ENCODE results near the gene OLIG1. TPM values are rescaled to one million over a fixed set of nuclear protein-coding genes. Genes with fewer than 3 reads are reported as not detected.

OLIG1 gene
- total and polyA plus RNA-seq, 10 donors, result 0.02 to 1.8 (median 0.58) TPM; not detected in 2

GRCh38 chr21:33021667-33022066, 48.3 kb upstream of the OLIG1 start:
- peaks cover 19 to 100% (median 93%) of the 10 kb centered on the region in 7 donors for H3K27me3 ChIP-seq (replicated peaks in 1 of 7)
- no peaks in the 10 kb centered on the region for H3K9me3 ChIP-seq
- intact Hi-C loops (cut with DNase I; ENCODE audit: low total_unique reads), result no loop called here
- H3K36me3 ChIP-seq, result no peaks in the 10 kb centered on the region
- H3K4me3 ChIP-seq, result no peak overlapping the region
- peaks cover 12 to 72% (median 52%) of the 10 kb centered on the region in 6 donors for H3K4me1 ChIP-seq
- 11 to 30% (median 25%) methylated on average over 4 of the region's 4 CpGs for WGBS, 5 donors
- H3K27ac ChIP-seq, result no peak overlapping the region
- TF ChIP-seq POLR2AphosphoS5 (IDR thresholded peaks at IDR 0.05), result no peak
- TF ChIP-seq POLR2A (IDR thresholded peaks at IDR 0.05), result no peak
- no peak for TF ChIP-seq CTCF (IDR thresholded peaks at IDR 0.05 in 8 of 11, conservative IDR thresholded peaks at IDR 0.05 in 3 of 11)
- DNase-seq, result no peak

GRCh38 chr21:33022489-33022827, 47.5 kb upstream of the OLIG1 start:
- intact Hi-C loops (cut with DNase I; ENCODE audit: low total_unique reads), result no loop called here
- no peak overlapping the region for H3K27ac ChIP-seq
- H3K36me3 ChIP-seq, result no peaks in the 10 kb centered on the region
- no peak for TF ChIP-seq CTCF (IDR thresholded peaks at IDR 0.05 in 8 of 11, conservative IDR thresholded peaks at IDR 0.05 in 3 of 11)
- no peak for TF ChIP-seq POLR2AphosphoS5 (IDR thresholded peaks at IDR 0.05)
- no peak for TF ChIP-seq POLR2A (IDR thresholded peaks at IDR 0.05)
- peaks cover 22 to 100% (median 100%) of the 10 kb centered on the region in 7 donors for H3K27me3 ChIP-seq (replicated peaks in 1 of 7)
- DNase-seq, result no peak
- 11 to 20% (median 11%) methylated on average over 13 to 17 of the region's 17 CpGs for WGBS, 5 donors
- H3K9me3 ChIP-seq, result no peaks in the 10 kb centered on the region
- H3K4me3 ChIP-seq, result no peak overlapping the region
- H3K4me1 ChIP-seq, result peaks cover 16 to 80% (median 60%) of the 10 kb centered on the region in 6 donors

- 2 to 3% (median 2%) methylated on average over 33 to 52 of the region's 52 CpGs for WGBS, 5 donors
- no peak overlapping the region for H3K27ac ChIP-seq
- no peaks in the 10 kb centered on the region for H3K9me3 ChIP-seq
- TF ChIP-seq POLR2A (IDR thresholded peaks at IDR 0.05) (no peak), POLR2AphosphoS5 (IDR thresholded peaks at IDR 0.05) (no peak), CTCF (IDR thresholded peaks at IDR 0.05 in 8 of 11, conservative IDR thresholded peaks at IDR 0.05 in 3 of 11) (no peak)
- peaks cover 16 to 85% (median 65%) of the 10 kb centered on the region in 6 donors for H3K4me1 ChIP-seq
- H3K36me3 ChIP-seq, result no peaks in the 10 kb centered on the region
- peaks cover 22 to 100% (median 100%) of the 10 kb centered on the region in 7 donors for H3K27me3 ChIP-seq (replicated peaks in 1 of 7)
- intact Hi-C loops (cut with DNase I; ENCODE audit: low total_unique reads), result no loop called here
- H3K4me3 ChIP-seq, result peak overlapping the region in 2 of 8 donors; percentile 13 to 38
- DNase-seq, result no peak
Observed at GRCh38 chr21:33022828-33023573, 46.9 kb upstream of the OLIG1 start.

- Histone ChIP-seq H3K9me3 (no peaks in the 10 kb centered on the region), H3K4me3 (peak overlapping the region in 2 of 8 donors; percentile 13 to 38), H3K36me3 (no peaks in the 10 kb centered on the region), H3K27me3 (replicated peaks in 1 of 7) (peaks cover 22 to 100% (median 100%) of the 10 kb centered on the region in 7 donors), H3K27ac (no peak overlapping the region), H3K4me1 (peaks cover 16 to 92% (median 72%) of the 10 kb centered on the region in 6 donors)
- DNase-seq, result no peak
- intact Hi-C loops (cut with DNase I; ENCODE audit: low total_unique reads), result no loop called here
- 4 to 12% (median 6%) methylated on average over 30 to 49 of the region's 49 CpGs for WGBS, 5 donors
- no peak for TF ChIP-seq POLR2A (IDR thresholded peaks at IDR 0.05)
Observed at GRCh38 chr21:33023574-33024200, 46.3 kb upstream of the OLIG1 start.

All from spleen (tissue), 11 donors.